Right lobe of liver (tissue), 6 donors: Measurements from ENCODE around the gene CROT. TPM values are rescaled to one million over a fixed set of nuclear protein-coding genes. Genes with fewer than 3 reads are reported as not detected.

Experiments used
- ATAC-seq, 4 donors: fragments of 200-7000 bp; cut with Tn5 transposase; one replicate each; pipeline ENCODE4 v1.9.1; 2020; ENCODE audit warnings: mild to moderate bottlenecking in 4 of 4, moderate library complexity in 4 of 4
- DNase-seq, 3 donors: peaks; one replicate each; pipeline ENCODE4 v3.0.0-alpha.2; 2020
- H3K27ac ChIP-seq, 3 donors: fragments of 200-600 bp; one replicate each; pipeline ENCODE4 v1.8.0; 2022
- H3K27me3 ChIP-seq, 2 donors: fragments of 200-600 bp; one replicate each; pipeline ENCODE4 v1.8.0; 2022
- H3K36me3 ChIP-seq, 4 donors: fragments of 200-600 bp; sonication (generic) in 1 of 4; one replicate each; pipeline versions ENCODE4 v1.5.1 to v1.8.0; 2017 to 2022; ENCODE audit warnings: control low read depth in 1 of 4
- H3K4me1 ChIP-seq, 4 donors: fragments of 200-600 bp; sonication (generic) in 1 of 4; one replicate each; pipeline versions ENCODE4 v1.5.1 to v1.8.0; 2017 to 2022; ENCODE audit warnings: control low read depth in 1 of 4
- H3K4me3 ChIP-seq, 3 donors: fragments of 200-600 bp; one replicate each; pipeline ENCODE4 v1.8.0; 2022
- H3K9me3 ChIP-seq, 4 donors: fragments of 200-600 bp; sonication (generic) in 1 of 4; one replicate each; pipeline versions ENCODE4 v1.5.1 to v1.8.0; 2017 to 2022; ENCODE audit warnings: control low read depth in 1 of 4
- POLR2A ChIP-seq: fragments of 450-650 bp; IDR thresholded peaks from one replicate; pipeline ENCODE4 v1.6.1; 2017; ENCODE audit warnings: antibody characterized with exemption, mild to moderate bottlenecking
- WGBS: methylation state at CpG from one replicate; pipeline ENCODE4 v1.1.6; 2018; ENCODE audit warnings: low coverage, low lambda C conversion rate; ENCODE audit not compliant: insufficient coverage; ENCODE audit errors: missing lambda C conversion rate; 5-methylcytosine and 5-hydroxymethylcytosine counted together
- intact Hi-C, 2 donors: fragments of 100-400 bp; cut with DNase I; formaldehyde crosslinking; loops; one replicate each; pipeline versions ENCODE4 v1.11.2 to v1.14.1; 2022
- small RNA-seq, 2 experiments: library from RNA; depleted of rRNA; stranded (forward); fragments of <200 nt; gene quantifications; one replicate each; pipeline ENCODE3, GENCODE V24; 2016
- total RNA-seq, 6 experiments: library from RNA; depleted of rRNA in 2 of 6; stranded (reverse); fragments of >200 nt in 2 of 6; fragmentation: NEBNext Ultra II Directional in 3 of 6; extraction: Animal tissue kit (Norgen Biotek cat#: 25700) in 3 of 6; gene quantifications; one replicate each; pipeline versions ENCODE4 v1.1.0 to v1.2.4, GENCODE V29; 2016 to 2023
- TF ChIP-seq, protein P1 (sequence below), 4 donors: fragments of 200-600 bp in 3 of 4; fragments of 450-650 bp in 1 of 4; IDR thresholded peaks; one replicate each; pipeline versions ENCODE4 v1.5.1 to v1.8.0; 2016 to 2022; ENCODE audit warnings: antibody characterized with exemption in 4 of 4, mild to moderate bottlenecking in 2 of 4
- donor health status: DM: no; HTN: yes; CAD: no.
- donor health status: DM: no; HTN: no; CAD: no.
- donor health status: DM: no; HTN: no; CAD: no.
- donor health status: DM: no; HTN: yes; CAD: no.
- donor health status: DM: no; HTN: yes; CAD: no.

CROT gene
- total RNA-seq, 6 experiments from 2014 or later, result 11.5 to 24.7 (median 17.3) TPM

DNA sequence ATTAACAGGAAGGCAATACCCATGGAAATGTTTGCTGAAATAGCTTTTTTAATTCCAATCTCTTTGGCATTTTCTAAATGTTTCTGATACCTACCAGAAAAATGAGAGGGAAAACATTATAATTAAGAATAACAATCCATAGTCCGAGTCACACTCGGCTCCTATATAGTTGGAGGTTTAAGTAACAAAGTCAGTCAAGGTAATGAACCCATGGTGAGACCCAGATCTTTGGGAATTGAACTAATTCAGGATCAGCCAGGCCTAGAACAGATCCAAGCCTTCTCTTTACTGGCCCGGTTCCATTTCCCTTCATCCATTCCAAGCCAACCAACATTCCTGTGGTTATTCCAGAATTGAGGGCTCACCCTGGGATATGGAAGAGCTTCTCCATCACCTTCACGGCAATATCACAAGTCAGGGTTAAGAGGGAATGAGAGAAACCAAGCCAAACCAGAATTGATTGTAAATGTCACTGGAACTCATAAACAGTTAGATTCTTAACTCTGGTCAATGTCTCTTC is 101.7 kb downstream of the CROT start:
- no peak for DNase-seq
- Histone ChIP-seq H3K9me3 (no peaks in the 10 kb centered on the region), H3K4me1 (peaks cover 0 to 8% (median 0%) of the 10 kb centered on the region in 4 donors), H3K27ac (no peak overlapping the region), H3K4me3 (no peak overlapping the region), H3K36me3 (peaks cover 0 to 50% (median 22%) of the 10 kb centered on the region in 4 donors), H3K27me3 (no peaks in the 10 kb centered on the region)
- peak in 1 of 4 donors; percentile 9 for ATAC-seq
- 69% methylated on average over 4 of the region's 4 CpGs for WGBS
- no peak for TF ChIP-seq POLR2A
- TF ChIP-seq, protein P1, sequence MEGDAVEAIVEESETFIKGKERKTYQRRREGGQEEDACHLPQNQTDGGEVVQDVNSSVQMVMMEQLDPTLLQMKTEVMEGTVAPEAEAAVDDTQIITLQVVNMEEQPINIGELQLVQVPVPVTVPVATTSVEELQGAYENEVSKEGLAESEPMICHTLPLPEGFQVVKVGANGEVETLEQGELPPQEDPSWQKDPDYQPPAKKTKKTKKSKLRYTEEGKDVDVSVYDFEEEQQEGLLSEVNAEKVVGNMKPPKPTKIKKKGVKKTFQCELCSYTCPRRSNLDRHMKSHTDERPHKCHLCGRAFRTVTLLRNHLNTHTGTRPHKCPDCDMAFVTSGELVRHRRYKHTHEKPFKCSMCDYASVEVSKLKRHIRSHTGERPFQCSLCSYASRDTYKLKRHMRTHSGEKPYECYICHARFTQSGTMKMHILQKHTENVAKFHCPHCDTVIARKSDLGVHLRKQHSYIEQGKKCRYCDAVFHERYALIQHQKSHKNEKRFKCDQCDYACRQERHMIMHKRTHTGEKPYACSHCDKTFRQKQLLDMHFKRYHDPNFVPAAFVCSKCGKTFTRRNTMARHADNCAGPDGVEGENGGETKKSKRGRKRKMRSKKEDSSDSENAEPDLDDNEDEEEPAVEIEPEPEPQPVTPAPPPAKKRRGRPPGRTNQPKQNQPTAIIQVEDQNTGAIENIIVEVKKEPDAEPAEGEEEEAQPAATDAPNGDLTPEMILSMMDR (IDR thresholded peaks at IDR 0.05), result no peak
- intact Hi-C loops, result no loop called here

DNA sequence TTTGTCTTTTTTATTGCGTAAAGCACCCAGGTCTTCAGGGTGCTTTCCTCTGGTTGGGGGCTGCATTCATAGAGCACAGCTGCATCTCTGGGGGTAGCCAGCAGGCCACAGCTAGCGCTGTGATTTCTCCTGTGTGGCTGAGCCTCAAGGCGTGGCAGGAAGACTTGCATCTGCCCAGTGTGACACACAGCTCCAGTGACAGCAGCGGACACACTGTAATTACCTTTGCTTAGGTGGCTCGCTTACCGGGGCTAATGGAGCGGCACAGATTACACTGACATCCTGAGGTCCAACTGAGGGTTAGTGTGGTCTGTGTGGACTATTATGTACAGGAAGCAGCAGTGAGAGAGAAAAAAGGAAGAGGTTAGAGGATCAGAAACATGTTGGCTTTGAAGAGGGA is 102.9 kb downstream of the CROT start:
- ATAC-seq (no peak), DNase-seq (no peak)
- peaks cover 0 to 8% (median 0%) of the 10 kb centered on the region in 4 donors for H3K4me1 ChIP-seq
- H3K36me3 ChIP-seq, result peaks cover 0 to 46% (median 22%) of the 10 kb centered on the region in 4 donors
- no peak overlapping the region for H3K27ac ChIP-seq
- H3K27me3 ChIP-seq, result no peaks in the 10 kb centered on the region
- intact Hi-C loops, result no loop called here
- no peaks in the 10 kb centered on the region for H3K9me3 ChIP-seq
- 63% methylated on average over 5 of the region's 7 CpGs for WGBS
- H3K4me3 ChIP-seq, result no peak overlapping the region
- TF ChIP-seq POLR2A, result no peak
- TF ChIP-seq, protein P1 (IDR thresholded peaks at IDR 0.05), result no peak

Small RNA genes within 50 kb of the gene (small RNA-seq; reads per million reads assigned to genes)
- gene RF02195 (0 reads per million in 2 experiments), gene RF02196 (0 reads per million in 2 experiments)

Other genes starting within 250 kb of the CROT start
- 10 to 100 TPM; 16.7 to 28.1 (median 22.2) TPM for gene DMTF1, start 193.2 kb upstream of the CROT start, total RNA-seq
- 1 to 10 TPM; 2.0 to 5.1 (median 4.3) TPM for gene TMEM243, start 125.9 kb upstream of the CROT start, total RNA-seq
- gene ABCB4, start 130.0 kb downstream of the CROT start, total RNA-seq, result 100 to 1,000 TPM in 5 of 6 experiments, 10 to 100 TPM in 1; 57.2 to 189 (median 115) TPM